HG02623 (cell line): ENCODE measurements around the gene ATP11A.
"Not testable (repeated sequence)": the region's sequence is repeated elsewhere in the genome, so short reads cannot be mapped to it uniquely, and the experiment has no call there.

Source experiments
- ATAC-seq: cut with Tn5 transposase; IDR thresholded peaks from one replicate; pipeline ENCODE4 v1.9.1; 2021; ENCODE audit warnings: moderate library complexity; ENCODE audit not compliant: unreplicated experiment

ATP11A gene

DNA sequence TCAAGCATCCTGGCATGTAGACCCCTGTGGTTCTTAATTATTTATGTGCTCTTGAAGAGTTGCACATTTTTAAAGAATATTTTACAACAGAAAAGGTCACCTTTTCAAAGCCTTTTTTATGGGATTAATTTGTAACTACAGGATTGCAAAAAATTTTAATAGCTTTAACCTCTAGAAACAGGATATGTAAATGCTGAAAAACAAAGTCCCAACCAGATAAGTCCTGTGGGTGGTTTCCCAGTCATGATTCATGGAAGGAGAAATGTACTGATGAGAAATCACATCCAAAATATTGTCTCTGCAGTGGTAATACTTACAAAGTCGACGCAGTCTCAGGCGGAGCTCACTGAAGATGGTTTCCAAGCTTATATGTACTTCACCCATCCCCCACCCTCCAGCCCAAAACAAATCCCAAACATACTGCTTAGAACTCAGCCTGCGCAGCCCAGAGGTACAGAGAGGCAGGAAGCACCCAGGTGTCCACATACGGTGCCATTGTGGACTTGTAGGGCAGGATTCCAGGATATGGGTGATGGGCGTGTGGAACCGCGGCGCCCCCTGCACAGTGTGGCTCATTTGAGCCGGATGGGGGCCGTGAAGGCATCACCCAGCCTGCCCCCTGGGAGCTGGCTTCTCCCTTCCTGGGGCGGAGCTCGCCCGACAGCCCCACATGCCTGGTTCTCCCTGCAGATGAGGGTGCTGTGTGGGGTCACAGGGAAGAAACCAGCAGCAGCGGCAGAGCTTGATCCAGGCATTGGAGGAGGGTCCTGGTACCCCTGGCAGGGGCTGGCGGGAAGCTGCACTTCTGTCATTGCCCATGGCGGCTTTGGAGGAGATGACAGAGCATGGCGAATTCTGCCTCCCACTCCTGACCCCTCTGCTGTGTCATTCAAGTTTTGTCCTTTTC, 101.2 kb downstream of the ATP11A start:
- no peak for ATAC-seq

DNA sequence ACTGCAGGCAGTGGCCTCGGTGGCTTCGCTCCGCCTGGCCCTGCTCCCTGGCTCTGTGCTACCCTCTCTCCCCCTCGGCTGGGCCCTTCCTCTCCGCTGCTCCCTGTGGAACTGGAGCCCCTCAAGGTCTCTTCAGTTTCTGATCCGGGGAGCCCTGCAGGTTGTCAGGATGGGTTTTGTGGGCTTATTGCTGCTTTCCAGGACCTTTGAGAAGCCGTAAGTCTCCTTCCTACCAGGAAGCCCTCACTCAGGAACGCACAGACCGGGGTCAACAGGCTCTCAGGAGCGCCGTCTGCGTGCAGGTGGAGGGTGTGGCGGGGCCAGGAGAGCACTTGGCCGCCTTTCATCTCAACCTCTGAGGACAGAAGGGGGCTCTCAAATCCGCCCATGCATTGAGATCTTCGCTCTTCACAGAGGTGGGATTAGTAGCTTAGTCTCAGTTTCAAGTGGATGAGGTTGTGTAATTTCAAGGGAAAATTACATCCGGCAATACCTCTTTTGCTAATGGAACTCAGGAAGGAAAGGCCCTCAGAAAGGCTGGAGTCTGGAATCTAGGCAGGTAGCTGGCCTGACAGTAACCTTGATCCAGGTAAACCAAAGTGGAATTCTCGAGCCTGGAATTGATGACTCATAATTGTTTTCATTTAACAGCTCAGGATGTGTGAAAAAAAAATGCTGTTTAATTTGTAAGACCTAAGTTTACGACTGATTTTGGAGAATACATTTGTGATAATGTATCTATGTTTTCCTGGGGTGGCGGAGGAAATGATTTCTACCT, 102.0 kb downstream of the ATP11A start:
- ATAC-seq = no peak

GRCh38 chr13:112792511-112792910, 102.7 kb downstream of the ATP11A start:
- no peak for ATAC-seq

- ATAC-seq = no peak
Observed at GRCh38 chr13:112793545-112794445, 104.0 kb downstream of the ATP11A start.

- ATAC-seq = no peak
Observed at GRCh38 chr13:112795277-112795676, 105.4 kb downstream of the ATP11A start.

GRCh38 chr13:112796190-112796915, 106.5 kb downstream of the ATP11A start:
- ATAC-seq = no peak

GRCh38 chr13:112799394-112799793, 109.6 kb downstream of the ATP11A start:
- no peak for ATAC-seq

DNA sequence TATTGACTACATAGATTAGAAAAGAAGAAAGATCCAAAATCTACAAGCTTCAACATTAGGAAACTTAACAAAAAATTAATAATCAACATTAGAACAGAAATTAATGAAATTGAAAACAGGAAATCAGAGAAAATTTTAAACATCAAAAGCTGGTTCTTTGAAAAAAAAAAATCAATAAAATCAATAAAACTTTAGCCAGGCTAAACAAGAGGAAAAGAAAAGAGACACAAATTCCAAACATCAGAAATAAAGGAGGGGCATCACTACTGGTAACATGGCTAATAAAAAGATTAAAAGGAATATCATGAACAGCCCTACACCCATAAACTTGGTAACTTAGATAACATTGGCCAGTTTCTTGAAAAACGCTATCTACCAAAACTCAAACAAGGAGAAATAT, 110.2 kb downstream of the ATP11A start:
- no peak for ATAC-seq

GRCh38 chr13:112800807-112801206, 111.0 kb downstream of the ATP11A start:
- ATAC-seq = not testable (repeated sequence)

- peak; percentile 44 for ATAC-seq
Observed at GRCh38 chr13:112802802-112803195, 113.0 kb downstream of the ATP11A start.

GRCh38 chr13:112803422-112803821, 113.6 kb downstream of the ATP11A start:
- ATAC-seq = peak; percentile 51

DNA sequence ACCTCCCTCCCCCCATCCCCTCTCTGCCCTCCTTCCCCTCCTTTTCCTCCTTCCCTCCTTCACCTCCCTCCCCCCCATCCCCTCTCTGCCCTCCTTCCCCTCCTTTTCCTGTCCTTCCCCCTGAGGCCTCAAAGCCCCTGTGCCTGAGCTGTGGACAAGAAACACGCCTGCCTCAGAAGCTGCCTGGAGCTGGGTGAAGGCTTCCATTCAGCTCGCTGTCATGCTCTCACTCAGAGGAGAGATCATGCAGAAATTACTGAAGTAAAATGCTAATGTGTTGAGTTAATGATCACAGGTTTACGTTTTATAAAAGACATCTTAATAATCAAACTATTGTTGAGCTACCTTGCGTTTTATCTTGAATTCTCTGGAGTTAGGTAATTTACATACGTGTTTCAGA, 114.5 kb downstream of the ATP11A start:
- no peak for ATAC-seq

DNA sequence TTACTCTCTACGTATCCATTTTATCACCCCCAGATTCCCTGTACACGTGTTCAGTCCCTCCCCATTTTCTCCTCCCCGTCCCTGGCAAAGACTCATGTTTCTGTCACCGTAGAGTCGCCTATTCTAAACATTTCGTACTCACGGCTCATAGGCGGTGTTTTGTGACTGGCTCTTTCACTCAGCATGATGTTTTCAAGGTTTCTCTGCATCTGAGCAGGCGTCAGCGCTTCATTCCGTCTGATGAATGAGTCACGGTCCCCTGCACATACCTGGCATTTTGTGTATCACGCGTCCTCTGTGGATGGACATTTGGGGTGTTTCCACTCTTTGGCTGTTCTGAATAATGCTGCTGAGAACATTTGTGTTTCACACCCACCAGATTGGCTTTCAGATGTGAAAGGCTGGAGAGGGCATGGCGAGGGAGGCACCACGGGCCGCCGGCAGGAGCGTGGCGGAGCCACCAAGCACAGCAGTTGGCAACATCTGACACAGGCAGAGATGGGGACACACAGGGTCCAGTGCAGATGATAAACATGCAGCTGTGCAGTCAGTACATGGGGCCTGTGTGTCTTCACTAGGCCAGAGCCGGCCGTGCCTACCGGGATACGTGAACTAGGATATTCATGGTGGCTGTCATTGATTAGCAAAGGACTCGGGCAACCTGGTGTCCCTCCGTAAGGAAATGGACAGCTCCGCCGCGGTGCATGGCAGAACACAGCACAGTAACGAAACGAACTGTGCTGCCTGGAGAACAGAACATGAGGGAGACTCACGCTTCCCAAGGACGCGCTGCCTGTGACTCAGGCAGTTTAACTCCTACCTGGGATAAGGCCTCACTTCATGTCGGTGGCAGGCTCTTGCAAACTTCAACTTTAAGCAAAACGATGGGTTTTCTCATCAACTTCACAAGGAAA, 117.2 kb downstream of the ATP11A start:
- no peak for ATAC-seq

DNA sequence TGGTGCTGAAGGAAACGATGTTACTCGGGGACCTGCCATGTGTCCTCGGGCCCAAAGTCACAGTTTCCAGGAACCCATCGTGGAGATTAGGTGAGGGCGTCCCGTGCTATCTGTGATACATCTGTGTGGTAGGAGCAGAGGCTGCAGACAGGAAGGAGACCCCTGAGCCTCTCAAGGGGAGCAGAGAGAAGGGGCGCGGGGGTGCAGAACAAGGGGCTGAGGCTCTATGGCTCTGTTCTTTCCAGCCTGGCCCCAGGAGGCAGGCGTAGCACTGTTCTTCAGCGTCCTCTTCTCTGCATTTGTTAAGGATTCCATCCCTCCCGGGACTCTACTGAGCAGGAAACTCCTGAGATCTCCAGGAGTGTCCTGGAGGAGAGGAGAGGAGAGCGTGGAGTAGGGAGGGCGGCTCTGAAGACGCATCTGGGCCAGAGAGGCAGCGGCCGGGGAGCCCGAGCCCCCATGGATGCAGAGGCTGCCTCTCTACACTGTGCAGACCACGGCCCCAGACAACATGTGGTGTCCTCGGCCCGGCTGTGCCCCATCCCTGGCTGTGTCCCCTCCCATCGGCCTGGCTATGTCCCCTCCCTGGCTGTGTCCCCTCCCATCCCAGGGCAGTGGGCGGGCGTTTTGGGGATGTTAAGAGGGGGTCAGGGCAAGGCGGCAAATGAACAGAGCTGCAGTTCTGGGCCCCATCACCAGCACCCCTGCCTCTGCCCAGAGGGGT, 118.0 kb downstream of the ATP11A start:
- no peak for ATAC-seq

DNA sequence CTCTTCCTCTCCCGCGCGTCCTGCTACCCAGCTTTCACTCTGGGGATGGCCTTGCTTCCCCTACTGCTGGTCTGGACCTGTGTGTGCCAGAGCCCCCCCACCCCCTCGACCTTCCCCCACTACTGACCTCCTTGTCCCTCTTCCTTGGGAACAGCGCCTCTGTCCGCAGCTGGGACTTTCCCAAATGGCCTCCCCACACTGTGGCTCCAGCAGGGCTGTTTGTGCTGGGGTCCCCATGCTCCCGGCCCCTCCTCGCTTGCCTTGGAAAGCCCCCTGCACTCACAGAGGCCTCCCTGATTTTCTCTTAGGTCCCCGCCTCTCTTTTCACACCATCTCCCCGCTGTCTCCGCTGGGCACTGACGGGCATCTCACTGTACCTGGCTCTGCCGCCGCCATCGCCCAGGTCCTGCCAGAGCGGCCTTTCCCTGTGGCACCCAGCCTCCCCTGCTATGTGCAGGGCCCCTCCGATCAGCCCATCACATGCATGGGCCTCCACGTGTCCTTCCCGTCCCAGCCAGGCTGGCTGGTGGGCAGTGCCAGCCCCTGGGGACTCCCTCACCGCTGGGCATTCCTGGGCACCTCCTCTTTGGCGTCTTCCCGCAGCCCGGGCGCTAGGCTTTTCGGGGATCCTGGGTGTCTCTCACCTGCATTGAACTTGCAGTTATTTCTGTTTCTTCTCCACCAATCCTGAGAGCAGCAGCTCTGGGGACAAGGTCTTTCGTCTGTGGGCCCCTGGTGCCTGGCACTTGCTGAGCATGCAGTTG, 118.7 kb downstream of the ATP11A start:
- no peak for ATAC-seq

DNA sequence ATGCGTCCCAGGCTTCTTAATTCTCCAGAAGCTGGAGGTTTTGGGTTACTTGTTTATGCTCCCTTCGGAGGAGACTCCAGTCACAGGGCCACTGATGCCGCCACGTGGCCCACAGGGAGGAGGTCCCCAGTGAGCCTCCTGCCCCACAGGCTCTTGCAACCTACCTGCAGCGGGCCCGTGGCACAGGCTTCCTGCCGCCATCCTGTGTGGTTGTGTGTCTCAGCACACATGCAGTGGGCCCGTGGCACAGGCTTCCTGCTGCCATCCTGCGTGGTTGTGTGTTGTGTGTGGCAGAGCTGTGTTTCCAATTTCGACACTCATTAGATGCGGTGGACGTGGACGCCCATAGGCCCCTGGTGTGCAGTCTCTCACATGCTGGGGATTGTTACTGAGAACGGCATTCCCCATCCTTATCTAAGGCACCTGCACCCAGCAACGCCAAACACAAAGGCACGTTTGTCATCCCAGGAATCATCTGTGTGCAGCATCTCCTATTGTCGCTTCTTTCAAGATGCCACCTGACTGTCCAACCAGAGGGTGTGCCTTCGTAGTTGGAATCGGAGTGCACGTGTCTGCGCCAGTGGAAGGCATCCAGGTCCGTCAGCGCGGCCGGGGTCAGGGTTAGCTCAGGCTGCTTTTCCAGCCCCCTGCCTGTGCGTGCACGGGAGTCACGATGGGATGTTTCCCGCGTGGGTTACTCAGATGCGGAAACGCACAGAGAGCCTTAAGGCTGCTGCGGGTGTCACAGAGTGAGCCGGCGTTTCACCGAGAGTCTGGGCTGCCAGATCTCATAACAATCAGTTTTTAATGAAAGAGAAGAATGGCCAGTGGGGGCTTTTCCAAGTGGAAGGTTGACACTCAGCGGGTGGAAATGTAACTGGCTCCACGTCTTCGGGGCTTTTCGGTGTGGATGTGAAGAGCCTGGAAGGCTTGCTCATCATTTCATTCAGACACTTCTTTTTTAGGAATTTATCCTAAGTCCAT, 119.8 kb downstream of the ATP11A start:
- no peak for ATAC-seq

DNA sequence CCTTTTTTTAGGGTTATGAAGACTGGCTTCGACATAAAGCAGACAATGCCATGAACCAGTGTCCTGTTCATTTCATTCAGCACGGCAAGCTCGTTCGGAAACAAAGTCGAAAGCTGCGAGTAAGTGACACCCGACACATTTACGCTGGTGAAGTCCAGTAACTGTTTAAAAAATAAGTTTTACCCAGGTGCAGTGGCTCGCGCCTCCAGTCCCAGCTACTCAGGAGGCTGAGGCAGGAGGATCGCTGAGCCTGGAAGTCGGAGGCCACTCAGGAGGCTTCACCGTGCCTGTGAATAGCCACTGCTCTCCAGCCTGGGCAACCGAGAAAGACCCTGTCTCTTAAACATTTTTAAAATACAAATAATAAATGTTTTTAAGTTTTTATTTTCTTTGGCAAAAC, 120.8 kb downstream of the ATP11A start:
- no peak for ATAC-seq
